HEK293T (cell line): ENCODE data around the gene PRKCA.
A peak's percentile ranks its signal among the peaks of the same experiment; 100 is the strongest.

ENCODE experiments used
- ELF4 ChIP-seq: fragments of 450-650 bp; IDR thresholded peaks from 2 replicates; pipeline ENCODE4 v1.6.1; 2017; ENCODE audit warnings: antibody characterized with exemption
- FOXM1 ChIP-seq: fragments of 450-650 bp; IDR thresholded peaks from 2 replicates; pipeline ENCODE4 v1.6.1; 2017; ENCODE audit warnings: mild to moderate bottlenecking, borderline replicate concordance
- HDGF ChIP-seq: fragments of 450-650 bp; IDR thresholded peaks from 2 replicates; pipeline ENCODE4 v1.6.1; 2017; ENCODE audit warnings: antibody characterized with exemption, borderline replicate concordance
- SP1 ChIP-seq: fragments of 450-650 bp; IDR thresholded peaks from 2 replicates; pipeline ENCODE4 v1.6.1; 2017
- TARDBP ChIP-seq: fragments of 450-650 bp; IDR thresholded peaks from 2 replicates; pipeline ENCODE4 v1.6.1; 2016
- TF ChIP-seq, protein P1 (sequence below): fragments of 450-650 bp; IDR thresholded peaks from 2 replicates; pipeline ENCODE4 v1.6.1; 2016

DNA sequence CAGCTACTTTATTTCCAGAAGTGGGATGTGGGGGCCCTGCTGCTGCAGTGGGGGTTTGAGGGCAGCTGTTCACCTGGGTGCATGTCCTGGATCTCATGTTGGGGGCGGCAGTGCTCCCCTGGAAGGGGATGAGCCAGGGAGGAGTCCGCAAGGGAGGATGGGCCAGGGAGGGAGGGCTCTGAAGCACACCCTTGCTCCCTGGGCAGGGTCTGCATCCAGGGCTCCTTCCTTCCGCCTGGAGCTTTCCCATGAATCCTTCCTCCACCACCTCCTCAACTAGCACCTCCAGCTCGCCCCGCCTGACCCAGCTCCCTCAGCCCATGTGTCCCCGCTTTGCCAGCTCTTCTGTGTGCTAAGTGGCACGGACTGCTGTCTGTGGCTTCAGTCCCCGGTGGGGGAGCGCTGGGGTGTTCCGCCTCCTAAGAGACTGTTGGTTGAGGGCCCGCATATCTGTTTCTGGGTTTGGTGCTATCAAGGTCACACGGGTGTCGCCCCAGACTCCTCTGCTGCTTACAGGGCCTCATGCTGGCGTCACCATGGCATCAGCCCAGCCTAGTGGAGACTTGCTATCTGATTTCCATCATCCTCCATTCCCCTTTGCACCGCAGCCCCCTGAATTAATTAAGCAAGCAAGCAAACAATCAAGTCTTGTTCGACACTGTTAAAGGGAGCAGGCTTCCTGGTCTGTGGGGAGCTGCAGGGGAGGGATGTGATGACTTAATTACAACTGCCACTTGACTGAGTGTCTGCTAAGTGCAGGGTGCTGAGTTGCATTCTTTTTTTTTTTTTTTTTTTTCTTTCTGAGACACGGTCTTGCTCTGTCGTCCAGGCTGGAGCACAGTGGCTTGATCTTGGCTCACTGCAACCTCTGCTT, 71.8 kb downstream of the PRKCA start:
- TF ChIP-seq TARDBP (no peak), SP1 (no peak), ELF4 (no peak), HDGF (no peak), FOXM1 (no peak)
- TF ChIP-seq, protein P1, sequence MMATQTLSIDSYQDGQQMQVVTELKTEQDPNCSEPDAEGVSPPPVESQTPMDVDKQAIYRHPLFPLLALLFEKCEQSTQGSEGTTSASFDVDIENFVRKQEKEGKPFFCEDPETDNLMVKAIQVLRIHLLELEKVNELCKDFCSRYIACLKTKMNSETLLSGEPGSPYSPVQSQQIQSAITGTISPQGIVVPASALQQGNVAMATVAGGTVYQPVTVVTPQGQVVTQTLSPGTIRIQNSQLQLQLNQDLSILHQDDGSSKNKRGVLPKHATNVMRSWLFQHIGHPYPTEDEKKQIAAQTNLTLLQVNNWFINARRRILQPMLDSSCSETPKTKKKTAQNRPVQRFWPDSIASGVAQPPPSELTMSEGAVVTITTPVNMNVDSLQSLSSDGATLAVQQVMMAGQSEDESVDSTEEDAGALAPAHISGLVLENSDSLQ, result peak; percentile 80
